K562 (cell line): ENCODE data around the gene MARCHF9. TPM values are rescaled to one million over a fixed set of nuclear protein-coding genes. Genes with fewer than 3 reads are reported as not detected.

Experiments used
- BRCA1 ChIP-seq, 2 experiments: fragments of 450-650 bp in 1 of 2; sonication (generic) in 1 of 2; formaldehyde crosslinking in 1 of 2; IDR thresholded peaks; 2 replicates each; pipeline versions ENCODE4 v1.5.0 to v1.6.1; 2017 to 2020; ENCODE audit warnings: mild to moderate bottlenecking in 1 of 2, missing genetic modification reagents in 1 of 2
- CTCFL ChIP-seq: IDR thresholded peaks from 2 replicates; pipeline ENCODE4 v1.6.1; 2011; ENCODE audit warnings: borderline replicate concordance, low read depth, mild to moderate bottlenecking, moderate library complexity, low read length; ENCODE audit not compliant: insufficient read depth, poor library complexity, severe bottlenecking
- ELF2 ChIP-seq: fragments of 250-450 bp; sonication (Bioruptor Pico); IDR thresholded peaks from 2 replicates; pipeline ENCODE4 v1.5.0; 2021; ENCODE audit warnings: mild to moderate bottlenecking
- HMGXB4 ChIP-seq: sonication (generic); formaldehyde crosslinking; IDR thresholded peaks from 2 replicates; pipeline ENCODE4 v1.8.1; 2023; ENCODE audit warnings: mild to moderate bottlenecking, missing genetic modification reagents
- HNRNPK ChIP-seq: fragments of 200-400 bp; formaldehyde crosslinking; IDR thresholded peaks from one replicate; pipeline ENCODE4 v1.6.1; 2018; ENCODE audit warnings: mild to moderate bottlenecking, low read depth, low read length; ENCODE audit not compliant: poor library complexity, severe bottlenecking
- JUND ChIP-seq, 2 experiments: IDR thresholded peaks; 2 replicates in 1 of 2; 3 replicates in 1 of 2; pipeline ENCODE4 v1.6.1; 2011; ENCODE audit warnings: borderline replicate concordance in 2 of 2, low read depth in 2 of 2, low read length in 2 of 2, improper control_type of control experiment in 1 of 2, missing biosample characterization in 1 of 2, missing genetic modification characterization in 1 of 2, missing genetic modification reagents in 1 of 2
- KLF16 ChIP-seq: IDR thresholded peaks from 2 replicates; pipeline ENCODE4 v1.6.1; 2016; ENCODE audit warnings: antibody characterized with exemption
- MIER1 ChIP-seq: fragments of 450-650 bp; IDR thresholded peaks from 2 replicates; pipeline ENCODE4 v1.6.1; 2016; ENCODE audit warnings: antibody characterized with exemption, mild to moderate bottlenecking, low read depth
- NCOA6 ChIP-seq: fragments of 450-650 bp; IDR thresholded peaks from 2 replicates; pipeline ENCODE4 v1.6.1; 2017; ENCODE audit warnings: mild to moderate bottlenecking
- NUFIP1 ChIP-seq: fragments of 450-650 bp; IDR thresholded peaks from 2 replicates; pipeline ENCODE4 v1.6.1; 2018; ENCODE audit not compliant: partially characterized antibody
- RBM39 ChIP-seq: fragments of 200-400 bp; formaldehyde crosslinking; optimal IDR thresholded peaks from 2 replicates; pipeline ENCODE3; 2018; ENCODE audit warnings: low read depth, low read length
- RUNX1 ChIP-seq: sonication (generic); IDR thresholded peaks from 2 replicates; pipeline ENCODE4 v1.6.1; 2016; ENCODE audit warnings: antibody characterized with exemption, low read depth
- SIRT6 ChIP-seq: IDR thresholded peaks from one replicate; pipeline ENCODE4 v1.6.1; 2012; ENCODE audit warnings: low read depth, mild to moderate bottlenecking, control low read depth, inconsistent platforms, low read length, moderate library complexity
- ZBTB7A ChIP-seq: IDR thresholded peaks from 2 replicates; pipeline ENCODE4 v1.6.1; 2011; ENCODE audit warnings: low read depth, mild to moderate bottlenecking, low read length, moderate library complexity, borderline replicate concordance; ENCODE audit not compliant: control insufficient read depth
- ZNF12 ChIP-seq: sonication (generic); formaldehyde crosslinking; IDR thresholded peaks from 2 replicates; pipeline ENCODE4 v1.4.0; 2020; ENCODE audit warnings: mild to moderate bottlenecking, missing genetic modification reagents
- ZNF277 ChIP-seq: fragments of 250-450 bp; sonication (Bioruptor Pico); IDR thresholded peaks from 2 replicates; pipeline ENCODE4 v1.8.0; 2022; ENCODE audit warnings: inconsistent platforms, mild to moderate bottlenecking, moderate library complexity, borderline replicate concordance
- ZNF282 ChIP-seq: sonication (generic); formaldehyde crosslinking; IDR thresholded peaks from 2 replicates; pipeline ENCODE4 v1.8.1; 2023; ENCODE audit warnings: missing genetic modification reagents
- ZSCAN32 ChIP-seq: fragments of 450-650 bp; formaldehyde crosslinking; IDR thresholded peaks from 2 replicates; pipeline ENCODE4 v1.4.0; 2020; ENCODE audit warnings: mild to moderate bottlenecking, moderate library complexity
- polyA plus RNA-seq, 8 experiments: library from polyadenylated mRNA; depleted of rRNA in 4 of 8; stranded (reverse) in 5 of 8; unstranded in 3 of 8; fragments of >200 nt; fragmentation: Nextera tagmentation in 2 of 8; fragmentation: Illumina TruSeq in 1 of 8; extraction: Ambion mirVana in 2 of 8; extraction: Trizol in 1 of 8; gene quantifications; 2 replicates each; pipeline versions ENCODE4 v1.2.1 to v1.2.3, GENCODE V29; 2011 to 2014; ENCODE audit warnings: inconsistent platforms in 1 of 8, missing spikeins in 1 of 8
- total RNA-seq, 7 experiments: library from RNA; depleted of rRNA in 6 of 7; stranded (reverse); fragments of >200 nt in 6 of 7; fragmentation: Illumina TruSeq in 2 of 7; extraction: Trizol in 2 of 7; gene quantifications; 2 replicates each; pipeline versions ENCODE4 v1.2.1 to v1.2.3, GENCODE V29; 2011 to 2021; ENCODE audit warnings: low replicate concordance in 1 of 7
- TF ChIP-seq, protein P1 (sequence below): fragments of 250-450 bp; sonication (Bioruptor Pico); IDR thresholded peaks from 2 replicates; pipeline ENCODE4 v1.8.0; 2021; ENCODE audit warnings: mild to moderate bottlenecking, moderate library complexity

MARCHF9 gene
- total and polyA plus RNA-seq, 9 of the 15 experiments (the other 6 are each of a cell fraction or from before 2014, with no cell fraction given) = 0.80 to 12.4 (median 6.2) TPM

DNA sequence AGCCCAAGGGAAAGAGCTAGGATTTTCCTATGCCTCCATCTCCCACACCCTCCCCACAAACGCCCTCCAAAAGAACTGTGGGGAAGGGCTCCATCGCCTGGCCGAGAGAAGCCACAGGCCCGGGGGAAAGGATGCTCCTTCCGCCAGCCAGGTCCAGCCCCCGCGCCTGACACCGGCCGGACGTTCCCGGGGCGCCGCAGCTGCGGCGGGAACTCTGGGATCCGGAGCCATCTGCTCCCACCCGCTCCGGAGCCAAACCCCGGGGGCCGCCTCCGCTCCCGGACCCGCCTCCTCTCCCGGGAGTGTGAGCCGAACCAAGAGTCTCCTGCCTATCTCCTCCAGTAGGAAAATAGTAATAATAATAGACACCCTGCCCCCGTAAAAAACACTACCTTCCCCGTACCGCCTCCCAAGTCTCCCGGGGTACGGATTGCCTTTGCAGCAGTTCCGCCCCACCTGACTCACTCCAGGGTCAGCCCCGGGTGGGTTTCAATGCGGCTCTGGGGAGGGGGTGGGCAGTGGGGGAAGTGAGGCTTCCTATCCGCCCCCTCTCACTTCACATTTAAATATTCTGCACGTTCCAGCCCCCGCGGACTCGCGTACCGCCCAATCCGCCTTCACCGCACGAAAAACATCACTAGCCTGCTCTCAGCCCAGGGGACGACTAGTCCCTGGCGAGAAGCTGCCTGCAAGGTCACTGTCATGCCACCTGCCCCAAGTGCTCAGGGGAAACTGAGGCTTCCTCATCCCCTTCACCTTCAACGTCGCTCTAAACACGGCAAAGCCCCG is 18.8 kb upstream of the MARCHF9 start (continued):
- TF ChIP-seq JUND (IDR thresholded peaks at IDR 0.05; ENCODE audit: borderline replicate concordance, low read depth, low read length) = peak; percentile 30; the same call in 1 of the 2 replicates
- no peak for TF ChIP-seq JUND (tag; IDR thresholded peaks at IDR 0.05; ENCODE audit: borderline replicate concordance, low read depth, low read length)
- TF ChIP-seq ZNF282 (CRISPR knock-in tag) = no peak
- no peak for TF ChIP-seq MIER1
- TF ChIP-seq BRCA1 (IDR thresholded peaks at IDR 0.05) = no peak
- no peak for TF ChIP-seq BRCA1 (CRISPR knock-in tag; IDR thresholded peaks at IDR 0.05)
- TF ChIP-seq RUNX1 = no peak
- TF ChIP-seq ZNF277 (CRISPR knock-in tag) = no peak
- TF ChIP-seq ELF2 (CRISPR knock-in tag) = no peak
- no peak for TF ChIP-seq ZNF12 (CRISPR knock-in tag)
- TF ChIP-seq HNRNPK = no peak
- peak; percentile 23 for TF ChIP-seq CTCFL
- no peak for TF ChIP-seq NUFIP1
- no peak for TF ChIP-seq RBM39
- no peak for TF ChIP-seq ZSCAN32 (CRISPR knock-in tag)
- TF ChIP-seq ZBTB7A = peak; percentile 84; the same call in 1 of the 2 replicates
- TF ChIP-seq, protein P1, sequence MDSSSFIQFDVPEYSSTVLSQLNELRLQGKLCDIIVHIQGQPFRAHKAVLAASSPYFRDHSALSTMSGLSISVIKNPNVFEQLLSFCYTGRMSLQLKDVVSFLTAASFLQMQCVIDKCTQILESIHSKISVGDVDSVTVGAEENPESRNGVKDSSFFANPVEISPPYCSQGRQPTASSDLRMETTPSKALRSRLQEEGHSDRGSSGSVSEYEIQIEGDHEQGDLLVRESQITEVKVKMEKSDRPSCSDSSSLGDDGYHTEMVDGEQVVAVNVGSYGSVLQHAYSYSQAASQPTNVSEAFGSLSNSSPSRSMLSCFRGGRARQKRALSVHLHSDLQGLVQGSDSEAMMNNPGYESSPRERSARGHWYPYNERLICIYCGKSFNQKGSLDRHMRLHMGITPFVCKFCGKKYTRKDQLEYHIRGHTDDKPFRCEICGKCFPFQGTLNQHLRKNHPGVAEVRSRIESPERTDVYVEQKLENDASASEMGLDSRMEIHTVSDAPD (CRISPR knock-in tag) = no peak
- TF ChIP-seq NCOA6 = no peak
- peak; percentile 45; the same call in 1 of the 2 replicates for TF ChIP-seq KLF16
- no peak for TF ChIP-seq HMGXB4 (CRISPR knock-in tag)
- no peak for TF ChIP-seq SIRT6
